SK-N-SH treated with all-trans-retinoic acid at 6 μM for 48 hours (cell line): ENCODE results near the gene FYCO1.

Experiments used
- ATAC-seq: fragments of 200-7000 bp; cut with Tn5 transposase; 3 replicates; pipeline ENCODE4 v1.9.1; 2020; ENCODE audit warnings: mild to moderate bottlenecking, moderate library complexity
- ARNTL ChIP-seq: fragments of 450-650 bp; formaldehyde crosslinking; IDR thresholded peaks from 2 replicates; pipeline ENCODE4 v1.5.0; 2020; ENCODE audit warnings: low read depth, mild to moderate bottlenecking, moderate library complexity, borderline replicate concordance
- BACH2 ChIP-seq: fragments of 250-450 bp; sonication (Bioruptor Pico); IDR thresholded peaks from 2 replicates; pipeline ENCODE4 v1.9.0; 2021; ENCODE audit warnings: mild to moderate bottlenecking, borderline replicate concordance
- CREB5 ChIP-seq: fragments of 250-450 bp; sonication (Bioruptor Pico); IDR thresholded peaks from 2 replicates; pipeline ENCODE4 v1.5.1; 2020; ENCODE audit warnings: low read depth, mild to moderate bottlenecking, moderate library complexity
- CSDC2 ChIP-seq: fragments of 250-450 bp; sonication (Bioruptor Pico); IDR thresholded peaks from 2 replicates; pipeline ENCODE4 v1.5.0; 2020; ENCODE audit warnings: mild to moderate bottlenecking, moderate library complexity
- CSRNP3 ChIP-seq: fragments of 250-450 bp; sonication (Bioruptor Pico); IDR thresholded peaks from 2 replicates; pipeline ENCODE4 v1.5.1; 2021; ENCODE audit warnings: mild to moderate bottlenecking, moderate library complexity
- ESRRG ChIP-seq: fragments of 250-450 bp; sonication (Bioruptor Pico); IDR thresholded peaks from 2 replicates; pipeline ENCODE4 v1.6.1; 2021; ENCODE audit warnings: mild to moderate bottlenecking
- ISL1 ChIP-seq: fragments of 250-450 bp; sonication (Bioruptor Pico); IDR thresholded peaks from 2 replicates; pipeline ENCODE4 v2.1.2; 2022; ENCODE audit warnings: mild to moderate bottlenecking, moderate library complexity
- PATZ1 ChIP-seq: fragments of 250-450 bp; sonication (Bioruptor Pico); IDR thresholded peaks from 2 replicates; pipeline ENCODE4 v1.8.0; 2020; ENCODE audit warnings: mild to moderate bottlenecking, moderate library complexity, borderline replicate concordance
- POU6F1 ChIP-seq: fragments of 250-450 bp; sonication (Bioruptor Pico); IDR thresholded peaks from 2 replicates; pipeline ENCODE4 v1.8.0; 2021; ENCODE audit warnings: low read depth, mild to moderate bottlenecking, moderate library complexity, borderline replicate concordance
- PPARA ChIP-seq: fragments of 250-450 bp; sonication (Bioruptor Pico); IDR thresholded peaks from 2 replicates; pipeline ENCODE4 v1.5.0; 2020; ENCODE audit warnings: mild to moderate bottlenecking, borderline replicate concordance
- RARB ChIP-seq: fragments of 250-450 bp; sonication (Bioruptor Pico); IDR thresholded peaks from 2 replicates; pipeline ENCODE4 v1.8.0; 2021; ENCODE audit warnings: mild to moderate bottlenecking, moderate library complexity
- SNAI2 ChIP-seq: fragments of 250-450 bp; sonication (Bioruptor Pico); IDR thresholded peaks from 2 replicates; pipeline ENCODE4 v1.5.0; 2020; ENCODE audit warnings: mild to moderate bottlenecking, moderate library complexity
- TCF4 ChIP-seq: fragments of 250-450 bp; sonication (Bioruptor Pico); IDR thresholded peaks from 2 replicates; pipeline ENCODE4 v1.8.0; 2021; ENCODE audit warnings: mild to moderate bottlenecking, moderate library complexity, borderline replicate concordance
- TOX ChIP-seq: fragments of 250-450 bp; sonication (Bioruptor Pico); IDR thresholded peaks from 2 replicates; pipeline ENCODE4 v1.8.0; 2021; ENCODE audit warnings: mild to moderate bottlenecking, moderate library complexity, borderline replicate concordance
- TSHZ2 ChIP-seq: fragments of 250-450 bp; sonication (Bioruptor Pico); IDR thresholded peaks from 2 replicates; pipeline ENCODE4 v1.5.0; 2020; ENCODE audit warnings: mild to moderate bottlenecking, moderate library complexity
- ZC3H10 ChIP-seq: fragments of 250-450 bp; sonication (Bioruptor Pico); IDR thresholded peaks from 2 replicates; pipeline ENCODE4 v1.5.1; 2021; ENCODE audit warnings: mild to moderate bottlenecking, moderate library complexity
- ZFP3 ChIP-seq: fragments of 250-450 bp; sonication (Bioruptor Pico); IDR thresholded peaks from 2 replicates; pipeline ENCODE4 v1.5.0; 2020; ENCODE audit warnings: mild to moderate bottlenecking, moderate library complexity
- ZFP30 ChIP-seq: fragments of 450-650 bp; formaldehyde crosslinking; IDR thresholded peaks from 2 replicates; pipeline ENCODE4 v1.5.0; 2022; ENCODE audit warnings: mild to moderate bottlenecking, moderate library complexity
- ZNF565 ChIP-seq: fragments of 450-650 bp; formaldehyde crosslinking; conservative IDR thresholded peaks from 2 replicates; pipeline ENCODE4 v1.5.0; 2020; ENCODE audit warnings: low read depth, mild to moderate bottlenecking, moderate library complexity
- ZNF70 ChIP-seq: fragments of 450-650 bp; formaldehyde crosslinking; IDR thresholded peaks from 2 replicates; pipeline ENCODE4 v1.5.0; 2020; ENCODE audit warnings: mild to moderate bottlenecking, moderate library complexity
- ZNF8 ChIP-seq: fragments of 450-650 bp; formaldehyde crosslinking; IDR thresholded peaks from 2 replicates; pipeline ENCODE4 v1.5.0; 2020; ENCODE audit warnings: mild to moderate bottlenecking, moderate library complexity

FYCO1 gene

GRCh38 chr3:45975686-45976085, 19.9 kb downstream of the FYCO1 start:
- ATAC-seq, result no peak
- TF ChIP-seq ZNF565 (CRISPR knock-in tag) (no peak), POU6F1 (no peak), ARNTL (CRISPR knock-in tag) (no peak), PPARA (CRISPR knock-in tag) (no peak), ZNF70 (CRISPR knock-in tag) (no peak), BACH2 (CRISPR knock-in tag) (no peak), CSRNP3 (CRISPR knock-in tag) (no peak), ISL1 (no peak)

GRCh38 chr3:45974686-45975085, 20.9 kb downstream of the FYCO1 start:
- no peak for TF ChIP-seq ARNTL (CRISPR knock-in tag)
- TF ChIP-seq ZFP3 (CRISPR knock-in tag), result no peak
- TF ChIP-seq SNAI2, result no peak
- TF ChIP-seq ZNF70 (CRISPR knock-in tag), result no peak
- TF ChIP-seq ZNF8 (CRISPR knock-in tag), result no peak
- TF ChIP-seq ZFP30 (CRISPR knock-in tag), result no peak
- TF ChIP-seq ESRRG (CRISPR knock-in tag), result no peak
- no peak for TF ChIP-seq PATZ1 (CRISPR knock-in tag)
- no peak for TF ChIP-seq BACH2 (CRISPR knock-in tag)
- no peak for TF ChIP-seq ISL1
- no peak for TF ChIP-seq POU6F1
- no peak for TF ChIP-seq CREB5 (CRISPR knock-in tag)
- TF ChIP-seq TCF4, result no peak
- no peak for TF ChIP-seq CSDC2 (CRISPR knock-in tag)
- TF ChIP-seq ZNF565 (CRISPR knock-in tag), result no peak
- no peak for TF ChIP-seq ZC3H10 (CRISPR knock-in tag)
- TF ChIP-seq RARB, result no peak
- TF ChIP-seq TSHZ2 (CRISPR knock-in tag), result no peak
- TF ChIP-seq TOX (CRISPR knock-in tag), result no peak

More at GRCh38 chr3:45974686-45975085, 20.9 kb downstream of the FYCO1 start:
- no peak for ATAC-seq
